CD4-positive, alpha-beta T cell (primary cell): Measurements from ENCODE around the gene ABCC5. TPM values are rescaled to one million over a fixed set of nuclear protein-coding genes. Genes with fewer than 3 reads are reported as not detected.

ENCODE experiments used
- ATAC-seq: fragments of 200-7000 bp; cut with Tn5 transposase; one replicate; pipeline ENCODE4 v1.10.0; 2022; ENCODE audit warnings: mild to moderate bottlenecking; ENCODE audit not compliant: poor library complexity
- CTCF ChIA-PET: fragments of 350-600 bp; sonication (Branson Sonifier 250); formaldehyde crosslinking; loops from one replicate; lab custom pipeline; 2021; ENCODE audit warnings: antibody characterized with exemption, inconsistent platforms; lab: Charles Lee
- POLR2A ChIA-PET: fragments of 350-600 bp; sonication (Branson Sonifier 250); formaldehyde crosslinking; loops from one replicate; lab custom pipeline; 2021; ENCODE audit warnings: antibody characterized with exemption, inconsistent platforms; lab: Charles Lee
- DNase-seq, 14 experiments: peaks; one replicate each; pipeline ENCODE4 v3.0.0-alpha.2; 2013 to 2020; ENCODE audit warnings: mixed read lengths in 2 of 14
- H3K27ac ChIP-seq, 2 donors: one replicate each; pipeline versions ENCODE4 v1.5.1 to v1.7.0; 2013; ENCODE audit warnings: low read length in 2 of 2, low read depth in 1 of 2, mild to moderate bottlenecking in 1 of 2
- H3K27me3 ChIP-seq, 2 experiments: 1 replicate in 1 of 2; 2 replicates in 1 of 2; pipeline versions ENCODE4 v1.6.1 to v1.7.0; 2013; ENCODE audit warnings: low read length in 2 of 2, control low read depth in 1 of 2, mild to moderate bottlenecking in 1 of 2, moderate library complexity in 1 of 2; ENCODE audit not compliant: insufficient read depth in 2 of 2, control insufficient read depth in 1 of 2
- H3K36me3 ChIP-seq: one replicate; pipeline ENCODE4 v1.6.1; 2013; ENCODE audit warnings: low read length, control low read depth; ENCODE audit not compliant: insufficient read depth
- H3K4me1 ChIP-seq: one replicate; pipeline ENCODE4 v1.6.1; 2013; ENCODE audit warnings: low read length, control low read depth; ENCODE audit not compliant: insufficient read depth
- H3K4me3 ChIP-seq: one replicate; pipeline ENCODE4 v1.5.1; 2013; ENCODE audit warnings: mild to moderate bottlenecking, low read length, moderate library complexity
- H3K9me3 ChIP-seq, 2 experiments: 1 replicate in 1 of 2; 2 replicates in 1 of 2; pipeline versions ENCODE4 v1.6.1 to v1.7.0; 2013; ENCODE audit warnings: low read length in 2 of 2, mild to moderate bottlenecking in 2 of 2, control low read depth in 1 of 2, moderate library complexity in 1 of 2; ENCODE audit not compliant: control insufficient read depth in 1 of 2, insufficient read depth in 1 of 2
- H3K27ac Mint-ChIP-seq: one replicate; pipeline ENCODE4 v1.8.0; 2020; ENCODE audit warnings: mixed read lengths
- H3K27me3 Mint-ChIP-seq: one replicate; pipeline ENCODE4 v1.8.0; 2021; ENCODE audit warnings: mixed read lengths
- H3K36me3 Mint-ChIP-seq: one replicate; pipeline ENCODE4 v1.8.0; 2021; ENCODE audit warnings: low read depth, mixed read lengths
- H3K4me1 Mint-ChIP-seq: one replicate; pipeline ENCODE4 v1.8.0; 2021; ENCODE audit warnings: low read depth, mixed read lengths
- H3K4me3 Mint-ChIP-seq: one replicate; pipeline ENCODE4 v1.8.0; 2020; ENCODE audit warnings: mild to moderate bottlenecking, mixed read lengths
- H3K9me3 Mint-ChIP-seq: one replicate; pipeline ENCODE4 v1.8.0; 2020; ENCODE audit warnings: mixed read lengths
- CTCF ChIP-seq: fragments of 200-600 bp; IDR thresholded peaks from one replicate; pipeline ENCODE4 v1.8.0; 2022; ENCODE audit warnings: antibody characterized with exemption, mild to moderate bottlenecking
- intact Hi-C, 2 experiments: fragments of 100-400 bp; cut with DNase I in 1 of 2; cut with micrococcal nuclease in 1 of 2; formaldehyde crosslinking; loops; one replicate each; pipeline versions ENCODE4 v1.15.1 to v1.9.0; 2023 to 2025; cut with DNase I, micrococcal nuclease
- total RNA-seq, 174 experiments: library from RNA in 2 of 174; stranded (reverse) in 2 of 174; gene quantifications; one replicate each; pipeline ENCODE4 v1.2.3 and lab custom pipeline; 2021 to 2026

The ABCC5 gene
- total RNA-seq, 2 experiments from 2014 or later = 10.8 to 11.4 TPM

DNA sequence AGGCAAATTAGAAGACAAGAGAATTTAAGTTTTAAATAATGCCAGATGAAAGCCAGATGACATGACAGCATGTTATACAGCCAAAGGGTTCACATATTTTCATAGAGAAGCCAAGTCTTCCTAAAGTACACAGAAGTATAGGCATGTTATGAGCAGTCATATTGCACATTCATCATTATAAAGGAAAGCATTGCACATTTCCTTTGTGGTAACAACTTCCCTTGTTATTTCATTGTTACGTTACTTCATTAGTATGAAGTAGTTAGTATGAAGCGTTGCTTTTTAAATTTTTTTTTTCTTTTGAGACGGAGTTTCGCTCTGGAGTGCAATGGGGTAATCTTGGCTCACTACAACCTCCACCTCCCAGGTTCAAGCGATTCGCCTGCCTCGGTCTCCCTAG, 4.6 kb upstream of the ABCC5 start:
- ATAC-seq (no peak), DNase-seq (peak in 1 of 14 experiments; percentile 11)
- no peaks in the 10 kb centered on the region for H3K36me3 ChIP-seq
- no peak for TF ChIP-seq CTCF
- H3K9me3 ChIP-seq = no peaks in the 10 kb centered on the region
- peaks cover 10% of the 10 kb centered on the region for H3K36me3 Mint-ChIP-seq
- ChIA-PET POLR2A (no interaction called here), CTCF (no interaction called here)
- no peaks in the 10 kb centered on the region for H3K9me3 Mint-ChIP-seq
- peaks cover 7% of the 10 kb centered on the region for H3K4me1 ChIP-seq
- peaks cover 0 to 3% of the 10 kb centered on the region in 2 experiments for H3K27me3 ChIP-seq
- H3K27me3 Mint-ChIP-seq = peaks cover 9% of the 10 kb centered on the region
- intact Hi-C loops = loop anchor here in 1 of 2 experiments (5.0 kb wide), 1 partner anchor 230 kb away; no protein-coding TSS in a partner anchor
- H3K27ac ChIP-seq = no peak overlapping the region
- peaks cover 11% of the 10 kb centered on the region for H3K4me1 Mint-ChIP-seq
- H3K4me3 ChIP-seq = no peak overlapping the region
- H3K4me3 Mint-ChIP-seq = no peak overlapping the region
- no peak overlapping the region for H3K27ac Mint-ChIP-seq

- Histone ChIP-seq H3K27me3 (peaks cover 0 to 3% of the 10 kb centered on the region in 2 experiments), H3K9me3 (no peaks in the 10 kb centered on the region), H3K36me3 (no peaks in the 10 kb centered on the region), H3K27ac (no peak overlapping the region), H3K4me1 (peaks cover 16% of the 10 kb centered on the region), H3K4me3 (peak overlapping the region; percentile 96)
- peaks cover 9% of the 10 kb centered on the region for H3K27me3 Mint-ChIP-seq
- H3K4me3 Mint-ChIP-seq = peak overlapping the region; percentile 100
- CTCF ChIA-PET = interaction anchor here (0.8 to 1.9 kb wide), 3 partner anchors 123 to 231 kb away, joined by 3 to 5 read pairs (median 3); partner anchors contain the start of genes EEF1AKMT4 and PARL
- peak overlapping the region; percentile 66 for H3K27ac Mint-ChIP-seq
- POLR2A ChIA-PET = interaction anchor here (0.7 to 1.5 kb wide), 2 partner anchors 28 to 117 kb away, joined by 3 to 8 read pairs; partner anchors contain the start of gene EIF2B5
- ATAC-seq = no peak
- no peak for DNase-seq
- intact Hi-C loops = loop anchor here in 1 of 2 experiments (5.0 to 10.0 kb wide), 5 partner anchors 119 to 1566 kb away; partner anchors contain the start of genes ABCF3, EIF2B5, PSMD2 and SENP2
- H3K9me3 Mint-ChIP-seq = no peaks in the 10 kb centered on the region
- H3K4me1 Mint-ChIP-seq = peaks cover 26% of the 10 kb centered on the region
- no peak for TF ChIP-seq CTCF
- peaks cover 15% of the 10 kb centered on the region for H3K36me3 Mint-ChIP-seq
Observed at GRCh38 chr3:184018424-184018973, 815 bp upstream of the ABCC5 start.

DNA sequence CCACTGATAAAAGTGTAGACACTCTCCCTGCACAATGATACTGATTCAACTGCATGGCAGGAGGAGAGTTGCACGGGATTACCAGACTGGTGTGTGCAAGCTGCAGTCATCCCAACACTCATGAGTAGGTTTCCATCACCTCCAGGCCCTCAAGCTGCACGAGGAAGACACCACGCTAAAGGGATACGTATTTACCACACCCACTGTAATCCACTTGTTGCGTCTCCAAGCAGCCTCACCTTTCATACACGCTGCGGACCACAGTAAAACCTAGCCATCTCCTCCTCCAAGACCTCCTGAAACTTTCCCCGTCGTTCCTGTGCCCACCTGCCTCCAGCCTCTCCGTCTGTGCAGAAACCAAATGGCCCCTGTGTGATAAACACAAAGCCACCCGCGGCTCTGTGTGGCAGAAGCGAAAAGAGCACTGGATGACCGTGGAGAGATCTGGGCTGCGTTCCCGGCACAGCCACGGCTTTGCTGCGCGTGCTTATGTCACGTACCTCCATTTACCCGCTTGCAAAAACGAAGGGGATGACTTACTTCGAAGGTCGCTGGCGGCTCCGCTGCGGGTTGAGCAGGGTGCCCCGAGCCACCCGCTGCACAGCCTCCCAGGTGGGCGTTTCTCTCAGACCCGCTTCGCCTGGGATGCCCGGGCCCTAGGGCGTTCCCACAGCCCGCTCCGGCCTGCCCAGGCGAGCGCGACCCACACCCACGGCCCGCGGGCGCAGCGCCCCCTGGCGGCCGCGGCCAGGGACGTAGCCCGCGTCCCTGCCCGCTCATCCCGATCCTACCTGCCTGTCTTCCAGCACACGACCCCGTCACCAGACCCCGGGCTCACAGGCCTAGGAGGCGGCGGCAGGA, 643 bp downstream of the ABCC5 start:
- peaks cover 20% of the 10 kb centered on the region for H3K36me3 Mint-ChIP-seq
- peaks cover 0 to 3% of the 10 kb centered on the region in 2 experiments for H3K27me3 ChIP-seq
- peak overlapping the region; percentile 66 for H3K27ac Mint-ChIP-seq
- no peaks in the 10 kb centered on the region for H3K9me3 Mint-ChIP-seq
- ATAC-seq (peak; percentile 53), DNase-seq (peak in 10 of 14 experiments; percentile 11 to 81 (median 38))
- no peaks in the 10 kb centered on the region for H3K36me3 ChIP-seq
- intact Hi-C loops = loop anchor here (1.0 to 10.0 kb wide), 10 partner anchors 120 to 1568 kb away; partner anchors contain the start of genes ABCF3 (in 1 of the 2), AP2M1 (in 1 of the 2), EEF1AKMT4 (in 1 of the 2) and EIF2B5 (in 1 of the 2)
- peak overlapping the region; percentile 23 to 43 for H3K27ac ChIP-seq
- H3K4me1 ChIP-seq = peaks cover 16% of the 10 kb centered on the region
- ChIA-PET POLR2A (interaction anchor here (1.5 kb wide), 1 partner anchor 118 kb away, joined by 8 read pairs; the partner anchor contains the start of gene EIF2B5), CTCF (interaction anchor here (1.0 to 2.0 kb wide), 3 partner anchors 122 to 233 kb away, joined by 3 to 6 read pairs (median 5); partner anchors contain the start of genes EEF1AKMT4 and PARL)
- H3K4me3 Mint-ChIP-seq = peak overlapping the region; percentile 100
- peak; percentile 99 for TF ChIP-seq CTCF
- H3K27me3 Mint-ChIP-seq = peaks cover 5% of the 10 kb centered on the region
- H3K9me3 ChIP-seq = no peaks in the 10 kb centered on the region
- H3K4me3 ChIP-seq = peak overlapping the region; percentile 96
- peaks cover 26% of the 10 kb centered on the region for H3K4me1 Mint-ChIP-seq
